Mesenchymal stem cell (in vitro differentiated cells and primary cell): Measurements from ENCODE around the gene ILF3.
A peak's percentile ranks its signal among the peaks of the same experiment; 100 is the strongest.
"Not testable (repeated sequence)": the region's sequence is repeated elsewhere in the genome, so short reads cannot be mapped to it uniquely, and the experiment has no call there.

Source experiments
- DNase-seq: peaks from one replicate; pipeline ENCODE4 v3.0.0-alpha.2; 2013
- H2AFZ ChIP-seq: one replicate; pipeline ENCODE4 v1.6.1; 2013; ENCODE audit warnings: low read depth, mild to moderate bottlenecking, control low read depth, inconsistent platforms, low read length, moderate library complexity
- H2AK5ac ChIP-seq: 2 replicates; pipeline ENCODE4 v1.6.1; 2013; ENCODE audit warnings: low read length, moderate library complexity, mild to moderate bottlenecking, inconsistent platforms; ENCODE audit not compliant: severe bottlenecking
- H2BK120ac ChIP-seq: one replicate; pipeline ENCODE4 v1.6.1; 2013; ENCODE audit warnings: low read depth, mild to moderate bottlenecking, inconsistent platforms, low read length, moderate library complexity
- H2BK12ac ChIP-seq, 2 experiments: one replicate each; pipeline ENCODE4 v1.6.1; 2013; ENCODE audit warnings: inconsistent platforms in 2 of 2, low read length in 2 of 2, mild to moderate bottlenecking in 2 of 2, moderate library complexity in 2 of 2, control low read depth in 1 of 2
- H2BK15ac ChIP-seq: one replicate; pipeline ENCODE4 v1.6.1; 2013; ENCODE audit warnings: mild to moderate bottlenecking, low read depth, inconsistent platforms; ENCODE audit not compliant: poor library complexity, severe bottlenecking
- H2BK5ac ChIP-seq: 2 replicates; pipeline ENCODE4 v1.6.1; 2013; ENCODE audit warnings: low read depth, mild to moderate bottlenecking, low read length, control low read depth, inconsistent platforms; ENCODE audit not compliant: poor library complexity, severe bottlenecking
- H3K14ac ChIP-seq, 2 experiments: one replicate each; pipeline ENCODE4 v1.6.1; 2013; ENCODE audit warnings: inconsistent platforms in 2 of 2, low read length in 2 of 2, control low read depth in 1 of 2, mild to moderate bottlenecking in 1 of 2, moderate library complexity in 1 of 2
- H3K18ac ChIP-seq, 2 experiments: one replicate each; pipeline ENCODE4 v1.6.1; 2013; ENCODE audit warnings: inconsistent platforms in 2 of 2, low read length in 2 of 2, control low read depth in 1 of 2, low read depth in 1 of 2, mild to moderate bottlenecking in 1 of 2
- H3K23ac ChIP-seq, 2 experiments: one replicate each; pipeline ENCODE4 v1.6.1; 2013; ENCODE audit warnings: inconsistent platforms in 2 of 2, low read length in 2 of 2, mild to moderate bottlenecking in 2 of 2, moderate library complexity in 2 of 2, control low read depth in 1 of 2
- H3K27ac ChIP-seq: 2 replicates; pipeline ENCODE4 v1.5.1; 2013; ENCODE audit warnings: mild to moderate bottlenecking, moderate library complexity, low read length, control low read depth, inconsistent platforms; ENCODE audit not compliant: poor library complexity, severe bottlenecking
- H3K27me3 ChIP-seq, 2 experiments: 2 replicates each; pipeline versions ENCODE4 v1.6.1 to v1.7.0; 2013; ENCODE audit warnings: low read length in 2 of 2, mild to moderate bottlenecking in 2 of 2, moderate library complexity in 2 of 2, control low read depth in 1 of 2, inconsistent platforms in 1 of 2; ENCODE audit not compliant: control insufficient read depth in 1 of 2, insufficient read depth in 1 of 2
- H3K36me3 ChIP-seq, 2 experiments: 2 replicates each; pipeline versions ENCODE4 v1.6.1 to v1.7.0; 2013; ENCODE audit warnings: low read length in 2 of 2, control low read depth in 1 of 2, inconsistent platforms in 1 of 2, low read depth in 1 of 2, mild to moderate bottlenecking in 1 of 2; ENCODE audit not compliant: insufficient read depth in 2 of 2, control insufficient read depth in 1 of 2
- H3K4ac ChIP-seq, 2 experiments: one replicate each; pipeline ENCODE4 v1.6.1; 2013; ENCODE audit warnings: inconsistent platforms in 2 of 2, low read length in 2 of 2, mild to moderate bottlenecking in 2 of 2, moderate library complexity in 2 of 2, control low read depth in 1 of 2, low read depth in 1 of 2
- H3K4me1 ChIP-seq: 2 replicates; pipeline ENCODE4 v1.6.1; 2013; ENCODE audit warnings: low read depth, low read length, control low read depth; ENCODE audit not compliant: control insufficient read depth, insufficient read depth
- H3K4me2 ChIP-seq: 2 replicates; pipeline ENCODE4 v1.6.1; 2013; ENCODE audit warnings: low read length, mild to moderate bottlenecking, inconsistent platforms; ENCODE audit not compliant: poor library complexity, severe bottlenecking
- H3K4me3 ChIP-seq, 2 experiments: 2 replicates each; pipeline versions ENCODE4 v1.5.1 to v1.7.0; 2013; ENCODE audit warnings: low read length in 2 of 2, mild to moderate bottlenecking in 2 of 2, control low read depth in 1 of 2, low read depth in 1 of 2; ENCODE audit not compliant: insufficient read depth in 1 of 2
- H3K79me1 ChIP-seq: replicated peaks from 2 replicates; pipeline ENCODE4 v1.6.1; 2013; ENCODE audit warnings: mild to moderate bottlenecking, control low read depth, low read length, inconsistent platforms; ENCODE audit not compliant: poor library complexity, severe bottlenecking
- H3K9ac ChIP-seq: 2 replicates; pipeline ENCODE4 v1.7.0; 2013; ENCODE audit warnings: mild to moderate bottlenecking, low read length, moderate library complexity
- H3K9me3 ChIP-seq: 2 replicates; pipeline ENCODE4 v1.7.0; 2013; ENCODE audit warnings: mild to moderate bottlenecking, low read length; ENCODE audit not compliant: control insufficient read depth
- H4K8ac ChIP-seq: one replicate; pipeline ENCODE4 v1.6.1; 2013; ENCODE audit warnings: inconsistent platforms, mild to moderate bottlenecking, low read length, moderate library complexity
- H4K91ac ChIP-seq: one replicate; pipeline ENCODE4 v1.6.1; 2013; ENCODE audit warnings: mild to moderate bottlenecking, low read length, inconsistent platforms
- WGBS: methylation state at CpG from one replicate; pipeline ENCODE4 v1.1.7; 2013; ENCODE audit warnings: mixed read lengths; 5-methylcytosine and 5-hydroxymethylcytosine counted together

Gene ILF3

GRCh38 chr19:10662384-10663251 lies 8.5 kb downstream of the ILF3 start:
- no peak overlapping the region for H2BK5ac ChIP-seq
- WGBS: 92% methylated on average over 14 of the region's 14 CpGs
- no peak overlapping the region for H2BK120ac ChIP-seq
- H4K91ac ChIP-seq: no peak overlapping the region
- no peak overlapping the region for H3K14ac ChIP-seq
- H3K18ac ChIP-seq: no peak overlapping the region
- H3K4me1 ChIP-seq: peaks cover 16% of the 10 kb centered on the region
- no peak overlapping the region for H2AFZ ChIP-seq
- H3K79me1 ChIP-seq: no peaks in the 10 kb centered on the region
- no peak overlapping the region for H4K8ac ChIP-seq
- H3K27ac ChIP-seq: no peak overlapping the region
- DNase-seq: no peak
- H3K36me3 ChIP-seq: peaks cover 11 to 29% of the 10 kb centered on the region in 2 experiments
- H3K9me3 ChIP-seq: no peaks in the 10 kb centered on the region
- no peaks in the 10 kb centered on the region for H3K27me3 ChIP-seq
- no peak overlapping the region for H2BK15ac ChIP-seq
- no peak overlapping the region for H3K23ac ChIP-seq
- H2AK5ac ChIP-seq: no peak overlapping the region
- no peak overlapping the region for H3K4me3 ChIP-seq
- peak overlapping the region in 1 of 2 experiments; percentile 49 for H3K4ac ChIP-seq
- peak overlapping the region; percentile 20 for H3K9ac ChIP-seq
- no peak overlapping the region for H3K4me2 ChIP-seq
- no peak overlapping the region for H2BK12ac ChIP-seq

GRCh38 chr19:10663252-10663563 lies 9.1 kb downstream of the ILF3 start:
- DNase-seq, H2AFZ ChIP-seq: not testable (repeated sequence)
- WGBS: over 99% methylated on average over 16 of the region's 16 CpGs

GRCh38 chr19:10667867-10668266 lies 13.7 kb downstream of the ILF3 start:
- no peak overlapping the region for H3K23ac ChIP-seq
- no peak overlapping the region for H2BK120ac ChIP-seq
- H3K14ac ChIP-seq: no peak overlapping the region
- H2AFZ ChIP-seq: no peak overlapping the region
- no peak overlapping the region for H3K9ac ChIP-seq
- no peak overlapping the region for H4K91ac ChIP-seq
- no peak overlapping the region for H2BK5ac ChIP-seq
- H3K9me3 ChIP-seq: no peaks in the 10 kb centered on the region
- H3K27ac ChIP-seq: no peak overlapping the region
- no peak overlapping the region for H2BK12ac ChIP-seq
- no peak overlapping the region for H3K4me3 ChIP-seq
- no peak overlapping the region for H2BK15ac ChIP-seq
- H2AK5ac ChIP-seq: no peak overlapping the region
- H3K27me3 ChIP-seq: no peaks in the 10 kb centered on the region
- peaks cover 26 to 33% of the 10 kb centered on the region in 2 experiments for H3K36me3 ChIP-seq
- no peaks in the 10 kb centered on the region for H3K79me1 ChIP-seq
- no peak overlapping the region for H3K18ac ChIP-seq
- no peak for DNase-seq
- H3K4me2 ChIP-seq: no peak overlapping the region
- H3K4me1 ChIP-seq: peaks cover 18% of the 10 kb centered on the region
- 94% methylated on average over 6 of the region's 6 CpGs for WGBS
- no peak overlapping the region for H4K8ac ChIP-seq
- no peak overlapping the region for H3K4ac ChIP-seq

More at GRCh38 chr19:10663252-10663563, 9.1 kb downstream of the ILF3 start:
- not testable (repeated sequence) for H3K4me2 ChIP-seq, H3K4me3 ChIP-seq, H3K27me3 ChIP-seq, H3K18ac ChIP-seq, H2AK5ac ChIP-seq, H3K14ac ChIP-seq, H2BK12ac ChIP-seq, H3K4ac ChIP-seq, H2BK15ac ChIP-seq, H3K79me1 ChIP-seq, H3K23ac ChIP-seq, H3K9me3 ChIP-seq, H4K8ac ChIP-seq, H2BK5ac ChIP-seq, H3K27ac ChIP-seq, H3K9ac ChIP-seq, H4K91ac ChIP-seq, H2BK120ac ChIP-seq
- Histone ChIP-seq H3K4me1 (peaks cover 13% of the 10 kb centered on the region), H3K36me3 (peaks cover 17 to 30% of the 10 kb centered on the region in 2 experiments)

GRCh38 chr19:10669246-10669645 lies 15.1 kb downstream of the ILF3 start:
- Histone ChIP-seq H3K4me3 (no peak overlapping the region), H3K27me3 (no peaks in the 10 kb centered on the region), H3K9me3 (no peaks in the 10 kb centered on the region), H3K79me1 (no peaks in the 10 kb centered on the region), H4K91ac (no peak overlapping the region), H3K4me1 (peaks cover 15% of the 10 kb centered on the region), H2BK12ac (no peak overlapping the region), H3K4me2 (no peak overlapping the region), H3K18ac (no peak overlapping the region), H2BK5ac (no peak overlapping the region), H3K23ac (no peak overlapping the region), H2BK120ac (no peak overlapping the region), H3K14ac (no peak overlapping the region), H3K36me3 (peaks cover 38 to 39% of the 10 kb centered on the region in 2 experiments), H4K8ac (no peak overlapping the region), H3K4ac (no peak overlapping the region), H3K9ac (no peak overlapping the region), H2BK15ac (no peak overlapping the region), H3K27ac (no peak overlapping the region), H2AK5ac (no peak overlapping the region), H2AFZ (no peak overlapping the region)
- 96% methylated on average over 6 of the region's 6 CpGs for WGBS
- no peak for DNase-seq
